ENCODE data around the gene ALPL. TPM values are rescaled to one million over a fixed set of nuclear protein-coding genes. Genes with fewer than 3 reads are reported as not detected.
"Not testable (repeated sequence)": the region's sequence is repeated elsewhere in the genome, so short reads cannot be mapped to it uniquely, and the experiment has no call there.

ALPL gene
- total RNA-seq, 2 donors from 2014 or later, result 1.6 to 1.9 TPM

DNA sequence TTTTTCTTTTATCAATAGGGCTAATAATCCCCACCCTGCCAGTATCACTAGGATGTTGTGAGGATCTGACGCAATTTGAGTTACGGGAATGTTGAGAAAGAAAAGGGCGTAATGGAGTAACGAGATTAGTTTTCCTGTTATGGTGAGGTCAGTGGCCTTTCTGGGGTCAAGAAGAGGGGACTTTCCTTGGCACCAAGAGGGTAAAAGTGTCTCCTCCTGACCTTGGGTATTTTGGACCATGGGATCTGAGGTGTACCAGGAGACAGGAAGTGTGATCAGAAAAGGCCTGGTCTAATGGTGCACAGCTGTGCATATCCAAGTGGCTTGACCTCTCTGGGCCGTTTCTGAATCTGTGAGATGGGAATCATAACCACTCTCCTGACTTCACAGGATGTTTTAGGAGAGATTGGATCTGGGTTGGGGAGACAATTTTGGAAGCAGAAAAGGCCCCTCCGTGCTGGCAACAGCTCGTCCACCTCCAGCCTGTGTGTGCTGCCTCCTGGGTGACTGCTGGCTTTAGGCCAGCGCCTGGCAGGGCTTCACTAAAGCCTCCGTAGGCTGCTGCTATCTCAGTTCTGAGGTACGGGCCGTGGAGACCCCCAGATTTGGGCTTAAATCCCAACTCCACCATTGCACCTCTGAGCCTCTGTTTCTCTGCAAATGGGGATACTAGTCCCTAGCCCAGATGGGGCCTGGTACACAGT lies 37.1 kb downstream of the ALPL start:
- ATAC-seq (no peak), DNase-seq (no peak)

DNA sequence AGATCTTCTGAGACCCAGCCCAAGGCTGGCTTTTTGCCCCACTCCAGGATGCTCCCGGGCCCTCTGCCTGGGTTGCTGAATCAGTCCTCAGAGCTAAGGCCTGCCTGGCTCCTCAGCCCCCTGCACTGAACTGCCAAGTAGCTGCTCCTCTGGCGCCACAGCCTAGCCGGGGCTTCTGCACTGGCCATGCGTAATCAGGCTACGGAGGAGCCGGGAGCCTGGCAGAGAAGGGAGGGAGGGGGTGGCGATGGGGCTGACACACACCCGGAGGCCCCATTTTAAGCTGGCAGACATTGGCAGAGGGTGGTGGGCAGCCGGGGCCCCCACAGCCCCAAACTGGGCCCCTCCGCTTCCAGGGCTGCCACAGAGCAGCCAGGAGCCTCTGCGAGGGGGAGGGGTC lies 38.7 kb downstream of the ALPL start:
- ATAC-seq (no peak), DNase-seq (no peak)
- intact Hi-C loops (cut with DNase I, micrococcal nuclease), result no loop called here

More for the DNA sequence above, 37.1 kb downstream of the ALPL start:
- intact Hi-C loops (cut with DNase I, micrococcal nuclease), result no loop called here

DNA sequence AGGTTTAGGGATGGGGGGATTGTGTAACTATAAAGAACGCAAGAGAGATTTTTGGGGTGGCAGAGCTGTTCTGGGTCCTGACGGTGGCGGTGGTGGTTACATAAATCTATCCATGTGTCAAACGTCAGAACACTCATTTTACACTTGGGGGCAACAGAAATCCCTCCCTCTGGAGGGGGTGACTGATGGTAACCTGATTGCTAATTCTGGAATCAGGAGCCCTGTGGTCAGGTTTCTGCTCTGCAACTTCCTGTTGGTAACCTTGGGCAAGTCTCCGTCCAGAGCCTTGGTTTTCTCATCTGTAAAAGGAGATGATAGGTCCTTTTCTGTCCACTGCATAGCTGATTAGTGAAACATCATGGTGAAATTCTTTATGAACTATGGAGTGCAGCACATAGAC lies 40.9 kb downstream of the ALPL start:
- no peak for ATAC-seq

GRCh38 chr1:21550866-21551475 lies 41.7 kb downstream of the ALPL start:
- intact Hi-C loops (cut with DNase I, micrococcal nuclease), result no loop called here
- ATAC-seq (peak; percentile 48), DNase-seq (no peak)

More for the DNA sequence above, 40.9 kb downstream of the ALPL start:
- no peak for DNase-seq
- intact Hi-C loops (cut with DNase I, micrococcal nuclease), result no loop called here

DNA sequence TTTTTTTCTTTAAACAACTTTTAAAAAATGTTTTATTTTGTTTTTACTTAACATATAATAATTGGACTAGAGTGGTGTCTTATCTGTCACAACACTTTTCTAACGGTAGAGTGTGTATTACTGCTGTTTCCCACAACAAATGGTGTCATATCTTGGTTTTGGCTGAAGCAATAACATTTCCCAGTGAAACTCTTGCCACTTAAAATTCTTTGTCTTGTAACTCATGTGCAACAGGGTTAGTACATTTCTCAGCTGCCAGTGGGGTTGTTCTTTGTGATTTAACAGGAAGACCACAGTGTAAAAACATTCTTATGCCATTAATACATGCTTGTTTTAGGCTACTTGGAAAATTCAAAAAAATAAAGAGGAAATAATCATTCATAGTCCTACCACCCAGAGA lies 43.5 kb downstream of the ALPL start:
- DNase-seq (no peak), ATAC-seq (no peak)
- intact Hi-C loops (cut with DNase I, micrococcal nuclease), result no loop called here

GRCh38 chr1:21553116-21553926 lies 44.1 kb downstream of the ALPL start:
- ATAC-seq (no peak), DNase-seq (no peak)
- intact Hi-C loops (cut with DNase I, micrococcal nuclease), result no loop called here

DNA sequence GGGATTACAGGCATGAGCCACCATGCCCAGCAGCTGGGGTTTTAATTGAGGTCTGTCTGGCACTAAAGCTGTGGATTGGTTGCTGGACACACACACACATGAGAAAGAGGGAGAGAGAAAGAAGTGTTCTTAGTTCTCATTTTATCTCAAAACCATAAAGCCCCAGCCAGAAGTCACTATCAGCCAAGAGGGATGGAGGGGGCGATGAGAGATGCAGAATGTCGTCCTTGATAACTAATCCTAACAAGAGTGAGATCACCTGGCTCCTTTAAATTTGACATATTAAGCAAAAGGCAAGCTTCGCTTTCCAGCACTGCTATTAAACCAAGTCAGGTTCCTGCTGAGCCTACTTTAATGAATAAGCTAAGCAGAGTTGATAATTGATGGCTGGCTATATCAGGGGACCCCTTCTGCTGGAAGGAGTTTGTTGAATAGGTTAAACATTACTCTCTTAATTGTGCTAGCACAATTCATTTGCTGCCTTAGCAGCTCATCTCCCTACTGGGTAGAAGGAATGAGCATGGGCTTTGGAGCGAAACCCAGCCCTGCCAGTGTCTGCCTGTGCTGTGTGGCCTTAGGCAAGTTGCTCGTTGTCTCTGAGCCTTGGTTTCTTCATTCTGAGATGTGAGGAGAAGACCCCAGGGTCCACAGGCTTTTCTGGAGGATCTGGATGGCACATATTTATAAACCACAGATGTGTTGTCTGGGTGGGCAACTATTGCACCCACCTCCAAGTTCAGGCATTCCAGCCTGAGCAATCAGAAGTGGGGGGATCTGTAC lies 50.8 kb downstream of the ALPL start:
- ATAC-seq (no peak), DNase-seq (no peak)
- intact Hi-C loops (cut with DNase I, micrococcal nuclease), result no loop called here

- intact Hi-C loops (cut with DNase I, micrococcal nuclease), result no loop called here
- ATAC-seq, result no peak
- DNase-seq, result no peak
Measured at GRCh38 chr1:21560916-21561638, 51.9 kb downstream of the ALPL start.

DNA sequence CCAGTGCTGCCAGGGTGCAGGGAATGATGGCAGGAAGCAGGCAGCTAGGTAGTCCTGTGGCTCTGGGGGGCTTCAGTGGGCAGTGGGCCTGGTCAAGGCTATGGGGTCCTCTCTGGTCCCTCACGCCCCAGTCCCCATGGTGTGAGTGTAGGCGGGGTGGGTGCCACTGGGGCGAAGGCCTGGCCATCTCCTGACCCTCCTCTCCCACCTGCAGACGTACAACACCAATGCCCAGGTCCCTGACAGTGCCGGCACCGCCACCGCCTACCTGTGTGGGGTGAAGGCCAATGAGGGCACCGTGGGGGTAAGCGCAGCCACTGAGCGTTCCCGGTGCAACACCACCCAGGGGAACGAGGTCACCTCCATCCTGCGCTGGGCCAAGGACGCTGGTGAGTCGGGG lies 53.7 kb downstream of the ALPL start:
- ATAC-seq, result no peak
- DNase-seq, result no peak
- intact Hi-C loops (cut with DNase I, micrococcal nuclease), result no loop called here

- DNase-seq (no peak), ATAC-seq (no peak)
- intact Hi-C loops (cut with DNase I, micrococcal nuclease), result no loop called here
Measured at GRCh38 chr1:21563971-21564370, 54.7 kb downstream of the ALPL start.

DNA sequence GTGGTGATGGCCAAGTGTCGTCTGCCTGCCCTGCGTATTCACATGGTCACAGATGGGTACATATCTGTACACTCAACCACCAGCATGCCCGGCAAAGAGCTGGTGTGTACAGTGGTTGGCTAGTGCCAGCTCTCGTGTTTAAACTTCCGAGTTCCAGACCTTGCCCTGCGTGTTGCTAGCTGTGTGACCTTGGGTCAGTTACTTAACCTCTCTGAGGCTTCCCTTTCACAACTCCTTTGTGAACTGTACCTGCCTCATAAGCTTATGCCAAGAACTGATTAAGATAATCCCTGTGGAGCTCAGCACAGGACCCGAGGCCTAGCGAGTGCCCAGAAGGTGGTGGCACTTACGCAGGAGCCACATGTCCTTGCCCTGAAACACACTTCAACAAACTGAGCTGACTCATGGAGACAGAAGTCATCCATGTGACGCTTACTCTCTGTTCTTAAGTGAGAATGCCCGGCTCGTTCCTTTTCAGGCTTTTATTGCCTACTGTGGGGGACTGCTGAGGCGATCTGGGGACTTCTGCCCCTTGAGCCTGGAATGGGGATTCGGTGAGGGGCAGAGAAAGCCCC lies 55.4 kb downstream of the ALPL start:
- intact Hi-C loops (cut with DNase I, micrococcal nuclease), result no loop called here
- no peak for ATAC-seq
- no peak for DNase-seq

- DNase-seq (no peak), ATAC-seq (no peak)
- intact Hi-C loops (cut with DNase I, micrococcal nuclease), result no loop called here
Measured at GRCh38 chr1:21565285-21565684, 56.1 kb downstream of the ALPL start.

- ATAC-seq; intact Hi-C loops (cut with DNase I, micrococcal nuclease); DNase-seq: not testable (repeated sequence)
Measured at GRCh38 chr1:21566361-21566760, 57.1 kb downstream of the ALPL start.

GRCh38 chr1:21567241-21568005 lies 58.2 kb downstream of the ALPL start:
- ATAC-seq (no peak), DNase-seq (no peak)
- intact Hi-C loops (cut with DNase I, micrococcal nuclease), result no loop called here

GRCh38 chr1:21568006-21568746 lies 59.0 kb downstream of the ALPL start:
- DNase-seq (no peak), ATAC-seq (no peak)
- intact Hi-C loops (cut with DNase I, micrococcal nuclease), result no loop called here

DNA sequence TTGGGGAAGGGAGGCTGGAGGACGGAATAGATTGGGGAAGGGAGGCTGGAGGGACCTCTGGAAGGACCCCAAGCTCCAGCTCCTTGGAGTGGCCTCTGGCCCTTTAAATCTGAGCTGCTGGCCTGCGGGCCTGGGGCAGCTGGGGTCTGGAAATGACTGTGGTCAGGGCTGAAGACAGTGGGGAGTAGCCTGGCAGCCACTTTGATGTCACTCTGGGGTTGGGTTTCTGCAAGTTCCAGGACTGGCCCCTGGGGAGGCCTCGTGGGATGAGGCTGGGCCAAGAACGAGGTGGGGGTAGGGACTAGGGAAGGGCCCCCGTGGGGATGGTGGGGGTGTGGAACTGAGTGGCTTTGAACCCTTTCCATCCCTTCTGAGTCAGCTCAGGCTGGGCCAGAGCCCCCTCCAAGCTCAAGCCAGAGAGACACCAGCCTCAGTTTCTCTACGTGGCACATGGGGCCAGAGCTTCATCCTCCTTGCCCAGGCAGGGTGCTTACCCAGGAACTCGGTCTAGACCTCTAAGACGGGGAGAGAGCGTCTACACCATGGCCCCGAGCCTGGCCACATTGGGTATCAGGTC lies 59.7 kb downstream of the ALPL start:
- ATAC-seq, result no peak

More for the DNA sequence above, 59.7 kb downstream of the ALPL start:
- no peak for DNase-seq
- intact Hi-C loops (cut with DNase I, micrococcal nuclease), result no loop called here
